Upper lobe of left lung (tissue), 4 donors: Measurements from ENCODE around the gene CHIT1.

Experiments used
- CTCF ChIP-seq, 6 experiments: fragments of 450-650 bp in 4 of 6; fragments of 200-600 bp in 2 of 6; sonication (generic) in 2 of 6; IDR thresholded peaks; one replicate each; pipeline ENCODE4 v1.5.1; 2016 to 2019; ENCODE audit warnings: antibody characterized with exemption in 6 of 6
- EP300 ChIP-seq, 4 donors: sonication (generic); formaldehyde crosslinking; IDR thresholded peaks; one replicate each; pipeline ENCODE4 v1.5.1; 2017; ENCODE audit warnings: antibody characterized with exemption in 4 of 4, control low read depth in 2 of 4
- POLR2A ChIP-seq, 4 donors: fragments of 450-650 bp; IDR thresholded peaks; one replicate each; pipeline ENCODE4 v1.5.1; 2016 to 2017; ENCODE audit warnings: antibody characterized with exemption in 4 of 4, mild to moderate bottlenecking in 2 of 4
- POLR2AphosphoS5 ChIP-seq, 2 donors: sonication (generic); formaldehyde crosslinking; IDR thresholded peaks; one replicate each; pipeline ENCODE4 v1.5.1; 2017; ENCODE audit warnings: antibody characterized with exemption in 2 of 2

GRCh38 chr1:203170625-203171330 is 58.7 kb downstream of the CHIT1 start:
- no peak for TF ChIP-seq CTCF (IDR thresholded peaks at IDR 0.05)
- no peak for TF ChIP-seq POLR2AphosphoS5 (IDR thresholded peaks at IDR 0.05)
- no peak for TF ChIP-seq POLR2A (IDR thresholded peaks at IDR 0.05)
- no peak for TF ChIP-seq EP300 (IDR thresholded peaks at IDR 0.05)
